Endodermal cell (in vitro differentiated cells): ENCODE data around the gene EARS2. TPM values are rescaled to one million over a fixed set of nuclear protein-coding genes. Genes with fewer than 3 reads are reported as not detected.

Source experiments
- DNase-seq: peaks from one replicate; pipeline ENCODE4 v3.0.0-alpha.2; 2017
- H3K27ac ChIP-seq: 2 replicates; pipeline ENCODE4 v1.5.1; 2013; ENCODE audit warnings: mild to moderate bottlenecking, low read depth, low read length, moderate library complexity
- H3K27me3 ChIP-seq: 2 replicates; pipeline ENCODE4 v1.6.1; 2013; ENCODE audit warnings: mild to moderate bottlenecking, low read length, moderate library complexity; ENCODE audit not compliant: insufficient read depth, control insufficient read depth, poor library complexity, severe bottlenecking
- H3K36me3 ChIP-seq: 2 replicates; pipeline ENCODE4 v1.7.0; 2013; ENCODE audit warnings: mild to moderate bottlenecking, low read length, moderate library complexity; ENCODE audit not compliant: control insufficient read depth, insufficient read depth
- H3K4me1 ChIP-seq: one replicate; pipeline ENCODE4 v1.7.0; 2013; ENCODE audit warnings: low read length; ENCODE audit not compliant: control insufficient read depth, insufficient read depth
- H3K4me3 ChIP-seq: 2 replicates; pipeline ENCODE4 v1.5.1; 2013; ENCODE audit warnings: mild to moderate bottlenecking, low read length, moderate library complexity
- H3K9ac ChIP-seq: 2 replicates; pipeline ENCODE4 v1.6.1; 2013; ENCODE audit warnings: mild to moderate bottlenecking, low read length, moderate library complexity; ENCODE audit not compliant: poor library complexity, severe bottlenecking; ENCODE audit errors: extremely low read depth
- H3K9me3 ChIP-seq: 2 replicates; pipeline ENCODE4 v1.6.1; 2013; ENCODE audit warnings: mild to moderate bottlenecking, low read length, moderate library complexity; ENCODE audit not compliant: control insufficient read depth
- H3K27ac Mint-ChIP-seq: 2 replicates; pipeline ENCODE4 v1.8.0; 2020; ENCODE audit warnings: mixed read lengths
- H3K27me3 Mint-ChIP-seq: 2 replicates; pipeline ENCODE4 v1.8.0; 2021; ENCODE audit warnings: mild to moderate bottlenecking, mixed read lengths; ENCODE audit not compliant: insufficient read depth
- H3K36me3 Mint-ChIP-seq: 2 replicates; pipeline ENCODE4 v1.8.0; 2020; ENCODE audit warnings: low read depth, mixed read lengths
- H3K4me1 Mint-ChIP-seq: 2 replicates; pipeline ENCODE4 v1.8.0; 2020; ENCODE audit warnings: mixed read lengths
- H3K4me3 Mint-ChIP-seq: 2 replicates; pipeline ENCODE4 v1.8.0; 2020; ENCODE audit warnings: mild to moderate bottlenecking, moderate library complexity, mixed read lengths
- H3K9me3 Mint-ChIP-seq: 2 replicates; pipeline ENCODE4 v1.8.0; 2020; ENCODE audit warnings: mild to moderate bottlenecking, mixed read lengths
- CTCF ChIP-seq: fragments of 200-600 bp; sonication (generic); conservative IDR thresholded peaks from 2 replicates; pipeline ENCODE4 v1.5.0; 2021; ENCODE audit warnings: antibody characterized with exemption, mild to moderate bottlenecking
- WGBS, 2 experiments: methylation state at CpG; one replicate each; pipeline versions ENCODE4 v1.1.5 to v1.1.7; 2013; ENCODE audit warnings: missing lambda C conversion rate in 2 of 2, mixed read lengths in 1 of 2; ENCODE audit not compliant: insufficient coverage in 1 of 2, insufficient read length in 1 of 2; 5-methylcytosine and 5-hydroxymethylcytosine counted together
- total RNA-seq, 2 donors: library from RNA; stranded (reverse); fragmentation: NEBNext Ultra II Directional in 1 of 2; extraction: Animal tissue kit (Norgen Biotek cat#: 25700) in 1 of 2; gene quantifications; 2 replicates in 1 of 2; 3 replicates in 1 of 2; pipeline ENCODE4 v1.2.1, GENCODE V29; 2021

EARS2 gene
- total RNA-seq, 2 donors from 2014 or later = 32.0 to 36.1 TPM

- peaks cover 4% of the 10 kb centered on the region for H3K4me1 ChIP-seq
Observed at GRCh38 chr16:23573817-23574216, 16.7 kb upstream of the EARS2 start.

GRCh38 chr16:23572394-23572793, 15.2 kb upstream of the EARS2 start:
- WGBS, 2 experiments = 91 to 100% methylated on average over 3 to 8 of the region's 9 CpGs
- Mint-ChIP-seq H3K27ac (no peak overlapping the region), H3K4me1 (peaks cover 10% of the 10 kb centered on the region), H3K9me3 (no peaks in the 10 kb centered on the region), H3K27me3 (no peaks in the 10 kb centered on the region), H3K36me3 (peaks cover 65% of the 10 kb centered on the region), H3K4me3 (no peak overlapping the region)
- H3K9ac ChIP-seq = no peak overlapping the region
- no peak overlapping the region for H3K4me3 ChIP-seq
- DNase-seq = no peak
- H3K9me3 ChIP-seq = no peaks in the 10 kb centered on the region
- H3K36me3 ChIP-seq = peaks cover 83% of the 10 kb centered on the region
- no peaks in the 10 kb centered on the region for H3K27me3 ChIP-seq
- no peak for TF ChIP-seq CTCF
- H3K4me1 ChIP-seq = peaks cover 4% of the 10 kb centered on the region
- H3K27ac ChIP-seq = no peak overlapping the region

More at GRCh38 chr16:23573817-23574216, 16.7 kb upstream of the EARS2 start:
- Mint-ChIP-seq H3K4me1 (peaks cover 10% of the 10 kb centered on the region), H3K27me3 (no peaks in the 10 kb centered on the region), H3K27ac (no peak overlapping the region), H3K4me3 (no peak overlapping the region), H3K36me3 (peaks cover 56% of the 10 kb centered on the region), H3K9me3 (no peaks in the 10 kb centered on the region)
- DNase-seq = no peak
- Histone ChIP-seq H3K27me3 (no peaks in the 10 kb centered on the region), H3K9ac (no peak overlapping the region), H3K36me3 (peaks cover 84% of the 10 kb centered on the region), H3K9me3 (no peaks in the 10 kb centered on the region), H3K4me3 (no peak overlapping the region), H3K27ac (no peak overlapping the region)
- no peak for TF ChIP-seq CTCF
- 88 to 90% methylated on average over 4 to 5 of the region's 5 CpGs for WGBS, 2 experiments

- Mint-ChIP-seq H3K27ac (no peak overlapping the region), H3K36me3 (peaks cover 70% of the 10 kb centered on the region), H3K9me3 (no peaks in the 10 kb centered on the region), H3K4me1 (peaks cover 10% of the 10 kb centered on the region), H3K4me3 (no peak overlapping the region), H3K27me3 (no peaks in the 10 kb centered on the region)
- Histone ChIP-seq H3K4me3 (no peak overlapping the region), H3K27me3 (no peaks in the 10 kb centered on the region), H3K27ac (no peak overlapping the region), H3K36me3 (peaks cover 85% of the 10 kb centered on the region), H3K4me1 (peaks cover 4% of the 10 kb centered on the region), H3K9ac (no peak overlapping the region), H3K9me3 (no peaks in the 10 kb centered on the region)
- no peak for DNase-seq
- WGBS, 2 experiments = 91 to 96% methylated on average over 5 of the region's 5 CpGs
- no peak for TF ChIP-seq CTCF
Observed at GRCh38 chr16:23571895-23572294, 14.7 kb upstream of the EARS2 start.
